ENCODE results near the gene HK1. TPM values are rescaled to one million over a fixed set of nuclear protein-coding genes. Genes with fewer than 3 reads are reported as not detected.

The HK1 gene
- total and polyA plus RNA-seq, 2 of the 4 experiments (the other 2 are of a cell fraction) = 53.7 to 90.5 TPM

DNA sequence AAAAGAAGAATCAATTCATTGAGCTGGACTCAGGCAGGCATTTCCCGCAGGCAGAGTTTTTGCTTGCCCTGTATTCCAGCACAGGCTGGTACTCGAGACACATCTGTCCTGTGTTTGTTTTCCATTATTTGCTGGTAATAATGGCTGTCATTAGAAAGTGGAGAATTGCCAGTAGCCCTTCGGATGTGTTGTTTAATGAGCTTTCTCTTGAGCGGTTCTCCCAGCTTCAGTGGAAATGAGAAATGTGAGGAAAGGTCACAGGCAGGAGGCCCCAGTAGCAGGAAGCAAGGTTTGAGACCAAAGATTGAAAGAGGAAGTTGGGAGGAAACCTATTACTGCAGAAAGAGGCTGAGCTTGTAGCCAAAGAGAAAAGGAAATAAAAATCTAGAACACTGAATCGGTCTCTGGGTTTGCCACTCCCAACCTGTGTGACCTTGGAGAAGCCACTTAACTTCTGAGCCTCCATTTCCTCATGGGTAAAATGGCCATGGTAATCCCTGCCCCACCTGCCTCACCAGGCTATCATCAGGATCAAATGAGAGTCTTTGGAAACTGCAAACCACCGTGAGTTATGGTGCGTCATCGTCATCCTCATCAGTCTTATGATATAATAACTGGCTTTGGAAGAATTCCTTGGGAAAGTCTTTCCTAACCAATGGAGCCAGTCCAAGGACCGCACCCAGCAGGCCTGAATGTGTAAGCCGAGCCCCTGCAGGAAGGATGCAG, 70.7 kb downstream of the HK1 start:
- H4K91ac ChIP-seq (ENCODE audit: insufficient read depth, low read depth, low read length) = peak overlapping the region; percentile 50
- peaks cover 31% of the 10 kb centered on the region for H3K9me1 ChIP-seq (ENCODE audit: insufficient read depth, low read length)
- no peak overlapping the region for H2BK5ac ChIP-seq (ENCODE audit: low read depth, low read length, poor library complexity, severe bottlenecking)
- H3K4me3 ChIP-seq (ENCODE audit: insufficient read depth, low read depth, low read length) = no peak overlapping the region
- peak; percentile 94 for DNase-seq
- peak overlapping the region; percentile 81 for H3K4ac ChIP-seq (ENCODE audit: low read depth, low read length)
- BruUV-seq (replicated peaks) = no TSS peak
- H2BK15ac ChIP-seq (ENCODE audit: low read depth, low read length) = peak overlapping the region; percentile 42; the same call in 1 of the 3 replicates
- peak overlapping the region; percentile 13; the same call in 1 of the 2 replicates for H3K14ac ChIP-seq (replicated peaks; ENCODE audit: low read depth, low read length)
- no peak overlapping the region for H3K56ac ChIP-seq (ENCODE audit: extremely low read depth, insufficient read depth, low read length)
- no peak overlapping the region for H3K4me2 ChIP-seq (ENCODE audit: low read depth, low read length)
- peaks cover 39 to 80% of the 10 kb centered on the region in 2 experiments for H3K79me1 ChIP-seq (ENCODE audit: low read depth in 1 of 2, low read length in 2 of 2)
- POLR2A ChIA-PET (ENCODE audit: unreplicated experiment) = interaction anchor here (0.6 kb wide), 1 partner anchor 81 kb away, joined by 14 read pairs; no protein-coding TSS in a partner anchor
- H2AFZ ChIP-seq (replicated peaks; ENCODE audit: low read length, poor library complexity) = peak overlapping the region; percentile 77
- H4K20me1 ChIP-seq (ENCODE audit: insufficient read depth, low read length) = peaks cover 21% of the 10 kb centered on the region
- H2BK20ac ChIP-seq (ENCODE audit: low read depth, low read length) = peak overlapping the region; percentile 63; the same call in 1 of the 2 replicates
- in situ Hi-C loops (cut with MboI; ENCODE audit: low sequenced_read_pairs) (no loop called here), dilution Hi-C loops (cut with HindIII; ENCODE audit: low sequenced_read_pairs, unreplicated experiment) (no loop called here), intact Hi-C loops (cut with micrococcal nuclease) (no loop called here)
- CTCF ChIA-PET = no interaction called here
- H4K5ac ChIP-seq (ENCODE audit: low read depth, low read length) = no peak overlapping the region
- peak overlapping the region; percentile 71 for H2AK9ac ChIP-seq (replicated peaks; ENCODE audit: low read depth, low read length, poor library complexity)
- peaks cover 19% of the 10 kb centered on the region for H3K4me1 ChIP-seq (ENCODE audit: control insufficient read depth, insufficient read depth, low read length)
- H3K18ac ChIP-seq (ENCODE audit: low read depth, low read length) = no peak overlapping the region
- no peaks in the 10 kb centered on the region for H3K27me3 ChIP-seq (ENCODE audit: control insufficient read depth, insufficient read depth, low read length)
- peak; percentile 78 for ATAC-seq (ENCODE audit: low read depth)
- WGBS, 2 experiments (ENCODE audit: extremely low coverage in 2 of 2, insufficient read length in 1 of 2) = 54% methylated on average over 2 of the region's 10 CpGs; no CpG with 5 or more reads in 1 of the 2 experiments
- TF ChIP-seq FOS (IDR thresholded peaks at IDR 0.05; ENCODE audit: low read depth, low read length) = 0 out of 2 replicates have a peak, but pooled peaks have one; percentile 11
- TF ChIP-seq RCOR1 (IDR thresholded peaks at IDR 0.05; ENCODE audit: insufficient replicate concordance, low read length) = no peak
- peak; percentile 82 for TF ChIP-seq CEBPB (IDR thresholded peaks at IDR 0.05; ENCODE audit: low read depth, low read length)
- H3K27ac ChIP-seq (ENCODE audit: insufficient read depth, low read length) = no peak overlapping the region
- peak overlapping the region; percentile 10; the same call in 1 of the 2 replicates for H2BK120ac ChIP-seq (ENCODE audit: low read depth, low read length)
- no peaks in the 10 kb centered on the region for H3K9me3 ChIP-seq (ENCODE audit: control insufficient read depth, insufficient read depth, low read length)
- no peak overlapping the region for H3K23ac ChIP-seq (ENCODE audit: low read depth, low read length)
- peak overlapping the region in 1 of 2 experiments; percentile 88; a peak in 1 of 4 replicates for H4K8ac ChIP-seq (ENCODE audit: low read depth in 2 of 2, low read length in 2 of 2)
- H3K9ac ChIP-seq (ENCODE audit: low read depth, low read length) = no peak overlapping the region
- H2AK5ac ChIP-seq (ENCODE audit: low read depth, low read length) = peak overlapping the region; percentile 31; the same call in 1 of the 2 replicates
- H3K36me3 ChIP-seq (ENCODE audit: control insufficient read depth, insufficient read depth, low read length) = peaks cover 16% of the 10 kb centered on the region
